HepG2 (cell line): Measurements from ENCODE around the gene NAALADL1. TPM values are rescaled to one million over a fixed set of nuclear protein-coding genes. Genes with fewer than 3 reads are reported as not detected.

Experiments used
- EHMT2 ChIP-seq: fragments of 200-600 bp; sonication (generic); IDR thresholded peaks from 2 replicates; pipeline ENCODE4 v1.7.0; 2017; ENCODE audit warnings: antibody characterized with exemption, low read depth, low read length, borderline replicate concordance
- ELF3 ChIP-seq: IDR thresholded peaks from 2 replicates; pipeline ENCODE4 v1.6.1; 2016; ENCODE audit warnings: missing genetic modification reagents, missing compliant biosample characterization
- FOXK1 ChIP-seq: sonication (generic); formaldehyde crosslinking; IDR thresholded peaks from 2 replicates; pipeline ENCODE4 v1.4.0; 2020; ENCODE audit warnings: low read depth, missing genetic modification reagents, borderline replicate concordance
- HES4 ChIP-seq: sonication (generic); formaldehyde crosslinking; IDR thresholded peaks from 2 replicates; pipeline ENCODE4 v1.9.0; 2021; ENCODE audit warnings: mild to moderate bottlenecking, missing genetic modification reagents, borderline replicate concordance
- HOXA3 ChIP-seq: sonication (generic); formaldehyde crosslinking; IDR thresholded peaks from 2 replicates; pipeline ENCODE4 v1.5.0; 2020; ENCODE audit warnings: missing genetic modification reagents
- MIXL1 ChIP-seq: IDR thresholded peaks from 2 replicates; pipeline ENCODE4 v1.6.1; 2016
- MXD3 ChIP-seq: IDR thresholded peaks from 2 replicates; pipeline ENCODE4 v1.6.1; 2016; ENCODE audit warnings: mild to moderate bottlenecking, missing biosample characterization, missing genetic modification reagents
- PHB2 ChIP-seq: fragments of 450-650 bp; IDR thresholded peaks from 2 replicates; pipeline ENCODE4 v1.6.1; 2018; ENCODE audit not compliant: partially characterized antibody
- PHF20 ChIP-seq: sonication (generic); formaldehyde crosslinking; IDR thresholded peaks from 2 replicates; pipeline ENCODE4 v1.5.0; 2020; ENCODE audit warnings: mild to moderate bottlenecking, missing genetic modification reagents
- POGZ ChIP-seq: sonication (generic); formaldehyde crosslinking; IDR thresholded peaks from 2 replicates; pipeline ENCODE4 v1.4.0; 2020; ENCODE audit warnings: mild to moderate bottlenecking, missing genetic modification reagents
- RERE ChIP-seq: IDR thresholded peaks from 2 replicates; pipeline ENCODE4 v1.6.1; 2016; ENCODE audit warnings: low read depth, missing genetic modification reagents, missing compliant biosample characterization
- TBX3 ChIP-seq: fragments of 450-650 bp; IDR thresholded peaks from 2 replicates; pipeline ENCODE4 v1.6.1; 2017; ENCODE audit warnings: antibody characterized with exemption, mild to moderate bottlenecking, inconsistent platforms, borderline replicate concordance
- THAP8 ChIP-seq: sonication (generic); formaldehyde crosslinking; IDR thresholded peaks from 2 replicates; pipeline ENCODE4 v1.5.1; 2020; ENCODE audit warnings: missing genetic modification reagents, mild to moderate bottlenecking, borderline replicate concordance
- ZBTB20 ChIP-seq: sonication (generic); formaldehyde crosslinking; IDR thresholded peaks from 2 replicates; pipeline ENCODE4 v1.8.1; 2023; ENCODE audit warnings: missing genetic modification reagents, low read depth, mild to moderate bottlenecking, borderline replicate concordance
- ZNF256 ChIP-seq: sonication (generic); formaldehyde crosslinking; conservative IDR thresholded peaks from 2 replicates; pipeline ENCODE4 v1.4.0; 2020; ENCODE audit warnings: missing genetic modification reagents
- ZNF317 ChIP-seq: sonication (generic); formaldehyde crosslinking; IDR thresholded peaks from 2 replicates; pipeline ENCODE4 v1.5.0; 2020; ENCODE audit warnings: mild to moderate bottlenecking, missing genetic modification reagents
- ZNF331 ChIP-seq: sonication (generic); formaldehyde crosslinking; IDR thresholded peaks from 2 replicates; pipeline ENCODE4 v1.4.0; 2020; ENCODE audit warnings: missing genetic modification reagents
- ZSCAN9 ChIP-seq: IDR thresholded peaks from 2 replicates; pipeline ENCODE4 v1.6.1; 2016; ENCODE audit warnings: borderline replicate concordance
- polyA plus RNA-seq, 8 experiments: library from polyadenylated mRNA; depleted of rRNA in 3 of 8; stranded (reverse) in 7 of 8; unstranded in 1 of 8; fragments of >200 nt; fragmentation: Illumina TruSeq in 4 of 8; extraction: Trizol in 4 of 8; gene quantifications; 2 replicates each; pipeline versions ENCODE4 v1.2.1 to v1.2.3, GENCODE V29; 2011 to 2016; ENCODE audit warnings: low read depth in 4 of 8, missing spikeins in 1 of 8, mixed read lengths in 1 of 8; ENCODE audit not compliant: insufficient read depth in 1 of 8
- total RNA-seq, 5 experiments: library from RNA; depleted of rRNA; stranded (reverse); fragments of >200 nt; fragmentation: Illumina TruSeq; extraction: Trizol; gene quantifications; 2 replicates each; pipeline ENCODE4 v1.2.3, GENCODE V29; 2016; ENCODE audit warnings: low read depth in 1 of 5
- TF ChIP-seq, protein P1 (sequence below): sonication (generic); formaldehyde crosslinking; IDR thresholded peaks from 2 replicates; pipeline ENCODE4 v1.4.0; 2020; ENCODE audit warnings: mild to moderate bottlenecking, missing genetic modification reagents
- TF ChIP-seq, protein P2 (sequence below): sonication (generic); formaldehyde crosslinking; IDR thresholded peaks from 2 replicates; pipeline ENCODE4 v1.8.0; 2022; ENCODE audit warnings: mild to moderate bottlenecking, missing genetic modification reagents; ENCODE audit not compliant: insufficient replicate concordance

NAALADL1 gene
- total and polyA plus RNA-seq, 2 of the 13 experiments (the other 11 are each of a cell fraction or from before 2014, with no cell fraction given), result 9.3 to 33.9 TPM

DNA sequence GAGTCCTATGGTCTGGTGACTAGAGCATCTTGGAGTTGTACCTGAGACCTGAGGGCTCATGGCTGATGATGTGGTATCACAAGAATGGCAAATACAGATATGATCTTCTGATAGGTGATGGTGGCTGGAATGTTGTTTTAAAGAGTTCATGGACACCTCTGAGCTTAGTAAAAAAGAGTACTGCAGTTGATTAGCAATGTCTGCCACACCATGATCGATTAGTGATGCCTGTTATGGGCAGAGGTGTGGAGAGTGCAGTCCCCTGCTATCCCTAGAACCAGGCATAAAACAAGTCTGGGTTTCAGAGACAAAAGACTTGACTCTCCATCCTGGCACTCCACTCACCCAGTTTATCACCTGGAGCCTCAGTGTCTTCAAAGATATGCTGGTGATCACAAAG lies 60.2 kb downstream of the NAALADL1 start (continued):
- TF ChIP-seq THAP8, result no peak
- TF ChIP-seq PHB2, result no peak
- TF ChIP-seq ZNF256 (CRISPR knock-in tag), result no peak
- no peak for TF ChIP-seq HES4 (CRISPR knock-in tag)
- TF ChIP-seq ZBTB20 (CRISPR knock-in tag), result no peak
- TF ChIP-seq HOXA3 (CRISPR knock-in tag), result peak; percentile 33; the same call in 1 of the 2 replicates
- 0 out of 2 replicates have a peak, but pooled peaks have one; percentile 26 for TF ChIP-seq ELF3
- TF ChIP-seq MXD3 (CRISPR knock-in tag), result no peak
- peak; percentile 34; the same call in 1 of the 2 replicates for TF ChIP-seq PHF20 (CRISPR knock-in tag)
- no peak for TF ChIP-seq EHMT2
- TF ChIP-seq MIXL1 (CRISPR knock-in tag), result peak; percentile 79
- TF ChIP-seq FOXK1 (CRISPR knock-in tag), result peak; percentile 32; the same call in 1 of the 2 replicates
- 0 out of 2 replicates have a peak, but pooled peaks have one; percentile 43 for TF ChIP-seq ZNF331 (CRISPR knock-in tag)
- 0 out of 2 replicates have a peak, but pooled peaks have one; percentile 0 for TF ChIP-seq POGZ (CRISPR knock-in tag)
- 0 out of 2 replicates have a peak, but pooled peaks have one; percentile 37 for TF ChIP-seq ZSCAN9 (CRISPR knock-in tag)
- TF ChIP-seq, protein P1, sequence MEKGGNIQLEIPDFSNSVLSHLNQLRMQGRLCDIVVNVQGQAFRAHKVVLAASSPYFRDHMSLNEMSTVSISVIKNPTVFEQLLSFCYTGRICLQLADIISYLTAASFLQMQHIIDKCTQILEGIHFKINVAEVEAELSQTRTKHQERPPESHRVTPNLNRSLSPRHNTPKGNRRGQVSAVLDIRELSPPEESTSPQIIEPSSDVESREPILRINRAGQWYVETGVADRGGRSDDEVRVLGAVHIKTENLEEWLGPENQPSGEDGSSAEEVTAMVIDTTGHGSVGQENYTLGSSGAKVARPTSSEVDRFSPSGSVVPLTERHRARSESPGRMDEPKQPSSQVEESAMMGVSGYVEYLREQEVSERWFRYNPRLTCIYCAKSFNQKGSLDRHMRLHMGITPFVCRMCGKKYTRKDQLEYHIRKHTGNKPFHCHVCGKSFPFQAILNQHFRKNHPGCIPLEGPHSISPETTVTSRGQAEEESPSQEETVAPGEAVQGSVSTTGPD (CRISPR knock-in tag), result no peak
- TF ChIP-seq RERE (CRISPR knock-in tag), result no peak
- peak; percentile 42; the same call in 1 of the 2 replicates for TF ChIP-seq TBX3
- 0 out of 2 replicates have a peak, but pooled peaks have one; percentile 5 for TF ChIP-seq ZNF317
- TF ChIP-seq, protein P2, sequence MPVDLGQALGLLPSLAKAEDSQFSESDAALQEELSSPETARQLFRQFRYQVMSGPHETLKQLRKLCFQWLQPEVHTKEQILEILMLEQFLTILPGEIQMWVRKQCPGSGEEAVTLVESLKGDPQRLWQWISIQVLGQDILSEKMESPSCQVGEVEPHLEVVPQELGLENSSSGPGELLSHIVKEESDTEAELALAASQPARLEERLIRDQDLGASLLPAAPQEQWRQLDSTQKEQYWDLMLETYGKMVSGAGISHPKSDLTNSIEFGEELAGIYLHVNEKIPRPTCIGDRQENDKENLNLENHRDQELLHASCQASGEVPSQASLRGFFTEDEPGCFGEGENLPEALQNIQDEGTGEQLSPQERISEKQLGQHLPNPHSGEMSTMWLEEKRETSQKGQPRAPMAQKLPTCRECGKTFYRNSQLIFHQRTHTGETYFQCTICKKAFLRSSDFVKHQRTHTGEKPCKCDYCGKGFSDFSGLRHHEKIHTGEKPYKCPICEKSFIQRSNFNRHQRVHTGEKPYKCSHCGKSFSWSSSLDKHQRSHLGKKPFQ (CRISPR knock-in tag), result no peak
